Muscle of back (tissue), 11 donors: Measurements from ENCODE around the gene TMEM59. TPM values are rescaled to one million over a fixed set of nuclear protein-coding genes. Genes with fewer than 3 reads are reported as not detected.
"Not testable (repeated sequence)": the region's sequence is repeated elsewhere in the genome, so short reads cannot be mapped to it uniquely, and the experiment has no call there.

Experiments used
- DNase-seq, 3 donors: peaks; one replicate each; pipeline versions ENCODE4 v3.0.0 to v3.0.0-alpha.2; 2013
- polyA plus RNA-seq, 10 donors: library from polyadenylated mRNA; unstranded; fragments of 120-200 nt; gene quantifications; one replicate each; pipeline ENCODE4 v1.2.1, GENCODE V29; 2013; ENCODE audit not compliant: insufficient read length in 10 of 10

Gene TMEM59
- polyA plus RNA-seq, 10 donors, result 140 to 172 (median 156) TPM

GRCh38 chr1:54014009-54014629 lies 38.9 kb downstream of the TMEM59 start:
- DNase-seq, result no peak

GRCh38 chr1:54013393-54014008 lies 39.5 kb downstream of the TMEM59 start:
- DNase-seq, result no peak

- DNase-seq, result no peak
Measured at GRCh38 chr1:54012863-54013262, 40.1 kb downstream of the TMEM59 start.

- no peak for DNase-seq
Measured at GRCh38 chr1:54012008-54012325, 41.0 kb downstream of the TMEM59 start.

- DNase-seq, result no peak
Measured at GRCh38 chr1:54011316-54012007, 41.5 kb downstream of the TMEM59 start.

GRCh38 chr1:54010415-54011117 lies 42.4 kb downstream of the TMEM59 start:
- DNase-seq, result no peak

GRCh38 chr1:54009406-54009805 lies 43.6 kb downstream of the TMEM59 start:
- DNase-seq, result no peak

- DNase-seq, result no peak
Measured at GRCh38 chr1:54008876-54009275, 44.1 kb downstream of the TMEM59 start.

- no peak for DNase-seq
Measured at GRCh38 chr1:54007613-54008012, 45.4 kb downstream of the TMEM59 start.

GRCh38 chr1:54006508-54006907 lies 46.5 kb downstream of the TMEM59 start:
- no peak for DNase-seq

- no peak for DNase-seq
Measured at GRCh38 chr1:54004481-54005049, 48.4 kb downstream of the TMEM59 start.

- DNase-seq, result not testable (repeated sequence)
Measured at GRCh38 chr1:54003750-54004480, 49.1 kb downstream of the TMEM59 start.

GRCh38 chr1:54003249-54003646 lies 49.8 kb downstream of the TMEM59 start:
- DNase-seq, result no peak

GRCh38 chr1:54002544-54003248 lies 50.3 kb downstream of the TMEM59 start:
- DNase-seq, result no peak

GRCh38 chr1:54001591-54001990 lies 51.4 kb downstream of the TMEM59 start:
- DNase-seq, result no peak

GRCh38 chr1:53999920-54000319 lies 53.1 kb downstream of the TMEM59 start:
- no peak for DNase-seq

GRCh38 chr1:53998223-53998622 lies 54.8 kb downstream of the TMEM59 start:
- no peak for DNase-seq

- DNase-seq, result no peak
Measured at GRCh38 chr1:53995683-53996082, 57.3 kb downstream of the TMEM59 start.

- not testable (repeated sequence) for DNase-seq
Measured at GRCh38 chr1:53994516-53994915, 58.5 kb downstream of the TMEM59 start.

GRCh38 chr1:53992085-53992874 lies 60.7 kb downstream of the TMEM59 start:
- DNase-seq, result no peak
